ENCODE measurements around the gene WDR46.
A peak's percentile ranks its signal among the peaks of the same experiment; 100 is the strongest.

The WDR46 gene

GRCh38 chr6:33314515-33314942 is 25.5 kb upstream of the WDR46 start:
- Histone ChIP-seq H3K4me3 (ENCODE audit: low read length in 2 of 2) (peak overlapping the region; percentile 97 to 100), H3K36me3 (ENCODE audit: control insufficient read depth in 2 of 2, insufficient read depth in 2 of 2, low read length in 2 of 2) (peaks cover 11 to 12% of the 10 kb centered on the region in 2 donors), H3K9me3 (ENCODE audit: control insufficient read depth in 2 of 2, low read length in 2 of 2) (no peaks in the 10 kb centered on the region), H3K4me1 (ENCODE audit: control insufficient read depth in 2 of 2, insufficient read depth in 2 of 2, low read length in 2 of 2) (peaks cover 44 to 45% of the 10 kb centered on the region in 2 donors), H3K9ac (ENCODE audit: low read depth in 1 of 2, low read length in 2 of 2) (peak overlapping the region; percentile 99 to 100), H3K27ac (ENCODE audit: low read depth in 2 of 2, low read length in 2 of 2) (peak overlapping the region; percentile 99), H3K27me3 (ENCODE audit: control insufficient read depth in 2 of 2, insufficient read depth in 2 of 2, low read length in 2 of 2) (no peaks in the 10 kb centered on the region)

GRCh38 chr6:33313709-33314514 is 24.9 kb upstream of the WDR46 start, which contains the start of gene TAPBP:
TAPBP (minus strand) TSS chr6:33314078; CDS start chr6:33314041, 37 bp downstream.
- peaks cover 5 to 6% of the 10 kb centered on the region in 2 donors for H3K36me3 ChIP-seq (ENCODE audit: control insufficient read depth in 2 of 2, insufficient read depth in 2 of 2, low read length in 2 of 2)
- peak within 1 kb of the TSS; percentile 97 to 100 for H3K4me3 ChIP-seq (ENCODE audit: low read length in 2 of 2)
- H3K9me3 ChIP-seq (ENCODE audit: control insufficient read depth in 2 of 2, low read length in 2 of 2), result no peaks in the 10 kb centered on the region
- peaks cover 39 to 45% of the 10 kb centered on the region in 2 donors for H3K4me1 ChIP-seq (ENCODE audit: control insufficient read depth in 2 of 2, insufficient read depth in 2 of 2, low read length in 2 of 2)
- peak within 1 kb of the TSS; percentile 99 for H3K27ac ChIP-seq (ENCODE audit: low read depth in 2 of 2, low read length in 2 of 2)
- peak within 1 kb of the TSS; percentile 99 to 100 for H3K9ac ChIP-seq (ENCODE audit: low read depth in 1 of 2, low read length in 2 of 2)
- no peaks in the 10 kb centered on the region for H3K27me3 ChIP-seq (ENCODE audit: control insufficient read depth in 2 of 2, insufficient read depth in 2 of 2, low read length in 2 of 2)

DNA sequence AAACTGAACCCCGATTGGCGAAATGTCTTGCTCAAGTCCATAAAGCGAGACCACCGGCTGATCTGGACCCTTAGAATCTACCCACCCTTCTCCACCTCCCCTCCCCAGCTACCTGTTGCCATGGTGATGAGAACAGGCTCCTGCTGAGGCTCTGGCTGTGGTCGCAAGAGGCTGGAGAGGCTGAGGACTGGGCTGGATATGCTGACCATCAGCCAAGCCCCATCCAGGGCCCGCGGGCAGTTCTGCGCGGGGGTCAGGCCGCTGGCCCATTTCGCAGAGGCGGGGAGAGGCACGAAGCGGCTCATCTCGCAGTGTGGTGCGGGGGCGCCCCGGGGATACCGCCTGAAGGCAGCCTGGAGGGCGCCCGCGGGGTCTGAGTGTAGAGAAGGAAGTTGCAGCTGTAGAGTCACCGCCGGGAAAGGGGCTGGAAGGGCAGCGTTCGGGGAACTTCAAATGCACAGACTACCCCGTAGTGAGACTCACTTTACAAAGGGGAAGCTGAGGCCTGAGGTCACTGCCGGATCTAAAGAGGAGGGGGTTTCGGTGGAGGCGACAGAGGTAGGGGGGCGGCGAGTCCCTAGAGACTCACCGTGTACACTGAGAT is 24.2 kb upstream of the WDR46 start:
- Histone ChIP-seq H3K4me3 (ENCODE audit: low read length in 2 of 2) (peak overlapping the region; percentile 97 to 100), H3K9ac (ENCODE audit: low read depth in 1 of 2, low read length in 2 of 2) (peak overlapping the region; percentile 99 to 100), H3K4me1 (ENCODE audit: control insufficient read depth in 2 of 2, insufficient read depth in 2 of 2, low read length in 2 of 2) (peaks cover 32 to 38% of the 10 kb centered on the region in 2 donors), H3K27ac (ENCODE audit: low read depth in 2 of 2, low read length in 2 of 2) (peak overlapping the region; percentile 99), H3K9me3 (ENCODE audit: control insufficient read depth in 2 of 2, low read length in 2 of 2) (no peaks in the 10 kb centered on the region), H3K36me3 (ENCODE audit: control insufficient read depth in 2 of 2, insufficient read depth in 2 of 2, low read length in 2 of 2) (peaks cover 2 to 3% of the 10 kb centered on the region in 2 donors), H3K27me3 (ENCODE audit: control insufficient read depth in 2 of 2, insufficient read depth in 2 of 2, low read length in 2 of 2) (no peaks in the 10 kb centered on the region)

DNA sequence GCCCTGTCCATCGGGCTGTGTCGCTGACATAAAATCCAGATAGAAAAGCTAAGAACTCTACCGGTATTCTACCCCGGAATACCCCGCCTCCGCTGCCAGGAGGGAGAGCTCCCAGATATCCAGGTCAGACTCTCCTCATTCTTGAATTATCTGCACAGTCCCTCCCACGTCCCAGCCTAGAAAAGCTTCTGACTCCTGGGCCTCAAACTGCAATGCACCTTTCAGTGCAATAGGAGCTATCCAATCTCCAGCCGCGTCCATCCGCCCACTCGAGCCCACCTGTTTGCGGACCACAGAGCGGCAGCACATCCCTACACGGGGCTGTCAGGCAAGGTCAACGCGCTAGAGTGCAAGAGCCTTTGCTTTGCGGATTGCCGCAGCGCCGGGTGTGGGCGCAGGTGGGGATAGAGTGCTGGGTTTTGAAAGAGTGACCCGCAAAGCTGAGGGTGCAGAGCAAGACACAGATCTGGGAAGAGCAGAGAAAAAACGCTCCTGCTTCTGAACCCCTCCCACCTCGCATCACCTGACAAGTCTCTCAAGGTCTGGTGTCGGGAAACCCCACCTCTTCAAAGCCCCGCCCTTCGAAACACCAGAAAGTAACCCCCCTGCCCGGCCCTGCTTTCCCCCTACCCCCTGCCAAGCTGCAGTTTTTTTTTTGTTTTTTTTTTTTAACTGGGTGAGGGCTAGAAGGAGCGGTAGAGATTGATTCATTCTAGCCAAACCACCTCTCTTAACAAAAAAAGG is 23.5 kb upstream of the WDR46 start:
- H3K27ac ChIP-seq (ENCODE audit: low read depth in 2 of 2, low read length in 2 of 2), result peak overlapping the region; percentile 99
- peak overlapping the region; percentile 97 to 100 for H3K4me3 ChIP-seq (ENCODE audit: low read length in 2 of 2)
- peak overlapping the region; percentile 99 to 100 for H3K9ac ChIP-seq (ENCODE audit: low read depth in 1 of 2, low read length in 2 of 2)
- no peaks in the 10 kb centered on the region for H3K9me3 ChIP-seq (ENCODE audit: control insufficient read depth in 2 of 2, low read length in 2 of 2)
- peaks cover 2 to 4% of the 10 kb centered on the region in 2 donors for H3K36me3 ChIP-seq (ENCODE audit: control insufficient read depth in 2 of 2, insufficient read depth in 2 of 2, low read length in 2 of 2)
- H3K27me3 ChIP-seq (ENCODE audit: control insufficient read depth in 2 of 2, insufficient read depth in 2 of 2, low read length in 2 of 2), result no peaks in the 10 kb centered on the region
- H3K4me1 ChIP-seq (ENCODE audit: control insufficient read depth in 2 of 2, insufficient read depth in 2 of 2, low read length in 2 of 2), result peaks cover 30 to 38% of the 10 kb centered on the region in 2 donors

DNA sequence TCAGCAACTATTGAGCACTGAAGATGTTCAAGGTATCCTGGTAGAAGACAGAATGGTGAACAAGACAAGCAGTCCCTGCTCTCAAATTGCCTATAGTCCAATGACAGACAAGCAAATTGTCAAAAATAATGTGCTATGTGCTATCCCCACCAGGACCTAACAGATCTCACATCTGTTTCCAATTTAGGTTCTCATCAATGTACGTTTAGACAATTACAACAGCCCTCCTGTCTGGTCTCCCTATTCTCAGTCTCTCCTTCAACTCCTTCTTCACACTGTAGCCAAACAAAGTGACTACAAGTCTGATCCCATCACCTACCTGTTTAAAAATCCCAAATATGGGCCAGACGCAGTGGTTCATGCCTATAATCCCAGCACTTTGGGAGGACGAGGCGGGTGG is 17.3 kb upstream of the WDR46 start:
- Histone ChIP-seq H3K4me1 (ENCODE audit: control insufficient read depth in 2 of 2, insufficient read depth in 2 of 2, low read length in 2 of 2) (peaks cover 0 to 6% of the 10 kb centered on the region in 2 donors), H3K9ac (ENCODE audit: low read depth in 1 of 2, low read length in 2 of 2) (no peak overlapping the region), H3K4me3 (ENCODE audit: low read length in 2 of 2) (no peak overlapping the region), H3K9me3 (ENCODE audit: control insufficient read depth in 2 of 2, low read length in 2 of 2) (no peaks in the 10 kb centered on the region), H3K36me3 (ENCODE audit: control insufficient read depth in 2 of 2, insufficient read depth in 2 of 2, low read length in 2 of 2) (peaks cover 36 to 39% of the 10 kb centered on the region in 2 donors), H3K27ac (ENCODE audit: low read depth in 2 of 2, low read length in 2 of 2) (no peak overlapping the region), H3K27me3 (ENCODE audit: control insufficient read depth in 2 of 2, insufficient read depth in 2 of 2, low read length in 2 of 2) (no peaks in the 10 kb centered on the region)

DNA sequence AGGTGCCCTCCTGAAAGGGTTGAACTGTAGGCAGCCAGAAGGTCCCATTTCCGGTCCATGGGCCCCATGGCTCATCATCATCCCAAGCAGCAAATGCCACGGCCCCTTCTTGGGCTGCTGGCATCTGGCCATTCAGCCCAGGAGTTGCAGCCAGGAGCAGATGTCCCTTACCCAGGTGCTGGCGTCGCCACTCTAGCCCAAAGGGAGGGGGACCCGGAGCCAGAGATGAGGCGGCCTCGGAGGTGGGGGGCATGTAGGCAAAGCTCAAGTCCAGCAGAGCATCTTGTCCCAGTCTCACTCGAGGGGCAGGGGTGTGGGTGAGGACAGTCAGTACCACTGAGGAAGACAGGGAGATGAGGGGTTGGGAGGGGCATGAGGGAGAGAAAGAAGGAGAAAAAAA is 16.0 kb upstream of the WDR46 start:
- Histone ChIP-seq H3K27me3 (ENCODE audit: control insufficient read depth in 2 of 2, insufficient read depth in 2 of 2, low read length in 2 of 2) (no peaks in the 10 kb centered on the region), H3K36me3 (ENCODE audit: control insufficient read depth in 2 of 2, insufficient read depth in 2 of 2, low read length in 2 of 2) (peaks cover 36 to 37% of the 10 kb centered on the region in 2 donors), H3K9ac (ENCODE audit: low read depth in 1 of 2, low read length in 2 of 2) (no peak overlapping the region), H3K4me3 (ENCODE audit: low read length in 2 of 2) (no peak overlapping the region), H3K9me3 (ENCODE audit: control insufficient read depth in 2 of 2, low read length in 2 of 2) (no peaks in the 10 kb centered on the region), H3K27ac (ENCODE audit: low read depth in 2 of 2, low read length in 2 of 2) (no peak overlapping the region), H3K4me1 (ENCODE audit: control insufficient read depth in 2 of 2, insufficient read depth in 2 of 2, low read length in 2 of 2) (peaks cover 2 to 5% of the 10 kb centered on the region in 2 donors)

DNA sequence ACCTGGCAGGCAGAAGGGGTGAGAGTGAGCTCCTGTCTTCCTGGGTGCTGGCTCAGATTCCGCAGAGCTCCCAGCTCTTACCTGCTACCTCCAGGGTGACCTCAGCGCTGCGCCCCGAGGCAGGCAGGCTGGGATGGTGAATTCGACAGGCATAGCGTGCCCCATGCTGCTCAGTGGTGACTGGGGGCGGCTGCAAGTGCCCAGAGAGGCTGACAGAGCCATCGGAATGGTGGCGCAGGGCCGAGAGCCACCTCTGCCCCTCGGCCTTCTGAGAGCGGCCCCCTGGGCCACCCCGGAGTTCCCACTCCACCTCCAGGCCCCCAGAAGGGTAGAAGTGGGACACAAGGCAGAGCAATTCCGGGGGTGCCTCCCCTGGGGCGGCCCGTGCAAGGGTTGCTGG is 15.2 kb upstream of the WDR46 start:
- no peaks in the 10 kb centered on the region for H3K27me3 ChIP-seq (ENCODE audit: control insufficient read depth in 2 of 2, insufficient read depth in 2 of 2, low read length in 2 of 2)
- no peak overlapping the region for H3K9ac ChIP-seq (ENCODE audit: low read depth in 1 of 2, low read length in 2 of 2)
- no peak overlapping the region for H3K27ac ChIP-seq (ENCODE audit: low read depth in 2 of 2, low read length in 2 of 2)
- H3K4me1 ChIP-seq (ENCODE audit: control insufficient read depth in 2 of 2, insufficient read depth in 2 of 2, low read length in 2 of 2), result peaks cover 6 to 8% of the 10 kb centered on the region in 2 donors
- no peak overlapping the region for H3K4me3 ChIP-seq (ENCODE audit: low read length in 2 of 2)
- H3K9me3 ChIP-seq (ENCODE audit: control insufficient read depth in 2 of 2, low read length in 2 of 2), result no peaks in the 10 kb centered on the region
- H3K36me3 ChIP-seq (ENCODE audit: control insufficient read depth in 2 of 2, insufficient read depth in 2 of 2, low read length in 2 of 2), result peaks cover 36 to 37% of the 10 kb centered on the region in 2 donors

DNA sequence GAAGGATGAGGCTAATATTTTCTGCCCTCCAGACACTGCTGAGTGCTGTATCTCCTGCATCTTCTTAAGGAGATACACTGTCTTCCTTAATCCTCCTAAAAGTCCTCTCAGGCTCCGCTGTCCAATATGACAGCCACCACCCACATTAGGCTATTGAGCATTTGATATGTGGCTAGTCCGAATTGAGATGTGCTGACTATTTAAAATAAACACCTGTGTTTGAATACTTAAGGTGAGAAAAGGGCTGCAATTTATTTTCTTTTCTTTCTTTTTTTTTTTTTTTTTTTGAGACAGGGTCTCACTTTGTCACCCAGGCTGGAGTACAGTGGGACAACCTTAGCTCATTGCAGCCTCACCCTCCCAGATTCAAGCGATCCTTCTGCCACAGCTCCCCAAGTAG is 12.8 kb upstream of the WDR46 start:
- no peaks in the 10 kb centered on the region for H3K9me3 ChIP-seq (ENCODE audit: control insufficient read depth in 2 of 2, low read length in 2 of 2)
- no peaks in the 10 kb centered on the region for H3K27me3 ChIP-seq (ENCODE audit: control insufficient read depth in 2 of 2, insufficient read depth in 2 of 2, low read length in 2 of 2)
- H3K4me1 ChIP-seq (ENCODE audit: control insufficient read depth in 2 of 2, insufficient read depth in 2 of 2, low read length in 2 of 2), result peaks cover 16 to 19% of the 10 kb centered on the region in 2 donors
- no peak overlapping the region for H3K27ac ChIP-seq (ENCODE audit: low read depth in 2 of 2, low read length in 2 of 2)
- no peak overlapping the region for H3K4me3 ChIP-seq (ENCODE audit: low read length in 2 of 2)
- no peak overlapping the region for H3K9ac ChIP-seq (ENCODE audit: low read depth in 1 of 2, low read length in 2 of 2)
- peaks cover 32 to 37% of the 10 kb centered on the region in 2 donors for H3K36me3 ChIP-seq (ENCODE audit: control insufficient read depth in 2 of 2, insufficient read depth in 2 of 2, low read length in 2 of 2)

DNA sequence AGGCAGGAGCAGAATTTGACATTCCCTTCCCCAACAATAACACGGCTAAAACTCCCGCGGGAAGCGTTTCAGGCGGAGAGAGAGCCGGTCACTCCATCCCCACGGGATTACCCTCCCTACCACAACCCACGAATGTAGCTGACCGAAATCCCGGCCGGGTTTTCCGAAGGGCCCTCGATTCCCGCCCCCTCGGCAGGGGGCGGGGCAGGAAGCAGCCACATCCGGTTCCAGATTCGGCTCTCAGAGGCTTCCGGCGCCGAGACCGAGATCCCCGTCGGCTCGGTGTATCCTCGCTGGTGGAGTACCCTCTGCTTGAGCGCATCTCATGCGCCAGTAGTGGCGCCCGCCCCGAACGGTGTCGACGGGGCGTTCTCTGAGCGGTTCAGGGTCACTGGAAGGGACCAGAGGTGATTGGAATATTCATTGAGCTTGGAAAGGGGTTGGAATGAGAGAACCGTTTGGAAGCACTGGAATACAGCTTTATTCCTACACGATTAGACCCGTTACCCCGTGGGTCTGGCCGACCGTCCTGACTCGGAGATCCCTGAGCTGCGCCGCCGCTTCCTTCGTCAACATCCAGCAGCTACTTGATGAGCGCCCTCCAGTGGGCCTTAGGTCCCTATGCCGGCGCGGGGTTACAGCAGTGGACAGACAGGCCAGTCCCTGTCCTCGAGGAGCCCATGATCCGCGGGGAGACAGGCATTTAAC is 10.4 kb upstream of the WDR46 start:
- no peaks in the 10 kb centered on the region for H3K9me3 ChIP-seq (ENCODE audit: control insufficient read depth in 2 of 2, low read length in 2 of 2)

More for the DNA sequence above, 10.4 kb upstream of the WDR46 start:
- peak overlapping the region; percentile 87 to 89 for H3K9ac ChIP-seq (ENCODE audit: low read depth in 1 of 2, low read length in 2 of 2)
- no peaks in the 10 kb centered on the region for H3K27me3 ChIP-seq (ENCODE audit: control insufficient read depth in 2 of 2, insufficient read depth in 2 of 2, low read length in 2 of 2)
- peaks cover 12 to 20% of the 10 kb centered on the region in 2 donors for H3K36me3 ChIP-seq (ENCODE audit: control insufficient read depth in 2 of 2, insufficient read depth in 2 of 2, low read length in 2 of 2)
- H3K27ac ChIP-seq (ENCODE audit: low read depth in 2 of 2, low read length in 2 of 2), result peak overlapping the region; percentile 94 to 98
- H3K4me1 ChIP-seq (ENCODE audit: control insufficient read depth in 2 of 2, insufficient read depth in 2 of 2, low read length in 2 of 2), result peaks cover 16 to 17% of the 10 kb centered on the region in 2 donors
- H3K4me3 ChIP-seq (ENCODE audit: low read length in 2 of 2), result peak overlapping the region; percentile 84 to 94
